Fibroblast of the conjunctiva (primary cell): ENCODE measurements around the gene PSTPIP1.

Experiments
- DNase-seq: peaks from one replicate; pipeline ENCODE4 v3.0.0-alpha.2; 2010; ENCODE audit warnings: low read depth

The PSTPIP1 gene

DNA sequence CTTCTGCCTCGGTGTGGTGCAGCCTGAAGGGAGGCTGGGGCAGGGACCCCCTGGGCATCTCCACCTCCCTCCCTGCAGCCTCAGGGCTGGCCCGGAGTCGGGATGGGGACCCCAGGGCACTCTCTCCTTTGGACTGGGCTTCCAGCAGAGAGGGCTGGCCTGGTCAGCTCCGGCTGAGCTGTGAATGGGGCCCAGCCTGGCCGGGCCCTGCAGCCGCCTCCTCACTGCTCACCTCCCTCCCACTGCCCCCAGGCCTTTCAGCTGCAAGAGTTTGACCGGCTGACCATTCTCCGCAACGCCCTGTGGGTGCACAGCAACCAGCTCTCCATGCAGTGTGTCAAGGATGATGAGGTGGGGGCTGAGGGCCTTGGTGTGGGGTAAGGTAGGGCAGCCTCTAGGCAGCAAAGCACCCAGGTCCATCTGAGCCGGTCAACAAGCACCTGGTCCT is 36.0 kb downstream of the PSTPIP1 start:
- no peak for DNase-seq

DNA sequence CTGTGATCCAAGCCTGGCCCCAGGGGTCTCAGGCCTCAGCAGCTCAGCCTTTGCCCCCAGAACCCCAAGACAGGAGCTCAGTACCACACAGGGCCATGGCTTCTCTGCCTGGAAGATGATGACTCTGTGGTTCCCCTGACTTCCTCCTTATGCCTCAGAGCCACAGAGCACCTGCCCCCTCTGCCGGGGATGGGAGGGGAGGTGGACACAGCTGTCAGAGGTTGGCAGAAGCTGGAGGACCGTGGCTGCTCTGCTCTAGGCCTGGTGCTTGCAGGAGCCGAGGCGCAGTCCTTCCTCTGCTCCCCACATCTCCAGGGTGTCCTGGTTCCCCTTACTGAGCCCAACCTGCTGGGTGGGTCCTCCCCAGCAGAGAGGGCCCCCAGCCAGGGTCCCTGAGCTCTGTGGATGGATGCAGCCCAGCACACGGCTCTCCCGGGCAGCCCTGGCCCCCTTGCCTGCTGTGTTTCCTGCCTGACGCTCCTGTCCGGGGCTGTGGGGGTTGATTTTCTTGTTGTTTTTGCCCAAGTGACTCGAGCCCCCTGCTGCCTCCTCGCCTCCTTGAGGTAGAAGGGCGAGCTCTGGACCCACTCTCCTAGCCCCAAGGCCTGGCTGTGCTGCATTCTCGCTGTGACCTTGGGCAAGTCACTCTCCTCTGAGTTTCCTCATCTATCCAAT is 36.6 kb downstream of the PSTPIP1 start:
- no peak for DNase-seq

DNA sequence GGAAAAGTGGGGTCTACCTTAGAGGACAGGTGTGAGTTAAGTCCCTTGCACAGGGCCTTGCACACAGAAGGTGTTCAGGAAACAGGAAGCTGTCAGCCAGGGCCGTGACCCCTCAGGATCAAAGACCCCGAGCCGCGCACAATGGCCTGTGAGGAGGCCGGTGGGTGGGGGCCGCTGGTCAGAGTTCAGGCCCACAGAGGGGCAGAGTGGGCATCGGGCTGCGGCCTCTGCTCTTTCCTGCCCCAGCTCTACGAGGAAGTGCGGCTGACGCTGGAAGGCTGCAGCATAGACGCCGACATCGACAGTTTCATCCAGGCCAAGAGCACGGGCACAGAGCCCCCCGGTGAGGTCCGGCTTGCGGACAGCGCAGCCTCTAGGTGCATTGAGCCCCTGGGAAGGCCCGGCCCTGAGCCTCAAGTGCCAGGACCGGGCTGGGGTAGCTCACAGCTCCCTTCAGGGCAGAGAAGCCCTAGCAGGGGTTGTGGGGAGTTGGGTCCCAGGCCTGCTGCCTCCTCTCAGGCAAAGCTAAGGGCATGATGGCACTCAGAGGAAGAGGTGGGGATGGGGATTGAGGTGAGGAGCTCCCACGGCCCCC is 37.2 kb downstream of the PSTPIP1 start:
- no peak for DNase-seq

DNA sequence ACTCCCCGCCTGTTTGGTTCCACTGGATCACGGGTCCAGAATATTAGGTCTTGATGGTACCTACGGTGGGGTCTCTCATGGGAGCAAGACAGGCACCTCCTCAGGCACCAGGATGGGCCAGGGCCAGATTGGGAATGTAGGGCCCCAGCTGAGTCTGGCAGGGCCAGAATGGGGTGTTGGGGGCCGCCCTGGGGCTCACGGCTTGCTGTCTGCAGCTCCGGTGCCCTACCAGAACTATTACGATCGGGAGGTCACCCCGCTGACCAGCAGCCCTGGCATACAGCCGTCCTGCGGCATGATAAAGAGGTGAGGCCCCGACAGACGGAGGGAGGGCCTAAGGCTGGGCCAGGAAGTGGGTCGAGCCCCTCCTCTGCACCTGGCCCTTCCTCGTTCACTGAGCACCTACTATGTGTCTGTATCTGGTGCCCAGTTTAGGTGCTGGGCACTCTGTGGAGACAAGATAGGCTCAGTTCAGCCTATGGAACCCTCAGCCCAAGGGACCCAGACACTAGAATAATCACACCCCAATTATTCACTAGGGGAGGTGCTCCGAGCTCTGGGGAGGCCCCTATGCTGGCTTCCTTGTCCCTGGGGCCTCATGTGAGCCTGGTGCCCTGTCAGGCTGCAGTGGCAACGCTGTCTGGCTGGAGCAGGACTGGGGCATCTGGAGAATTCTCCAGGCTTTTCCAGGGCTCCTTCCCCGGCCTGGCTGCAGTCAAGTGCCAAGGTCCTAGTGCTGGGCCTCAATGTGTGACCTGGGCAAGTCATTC is 37.9 kb downstream of the PSTPIP1 start:
- no peak for DNase-seq

DNA sequence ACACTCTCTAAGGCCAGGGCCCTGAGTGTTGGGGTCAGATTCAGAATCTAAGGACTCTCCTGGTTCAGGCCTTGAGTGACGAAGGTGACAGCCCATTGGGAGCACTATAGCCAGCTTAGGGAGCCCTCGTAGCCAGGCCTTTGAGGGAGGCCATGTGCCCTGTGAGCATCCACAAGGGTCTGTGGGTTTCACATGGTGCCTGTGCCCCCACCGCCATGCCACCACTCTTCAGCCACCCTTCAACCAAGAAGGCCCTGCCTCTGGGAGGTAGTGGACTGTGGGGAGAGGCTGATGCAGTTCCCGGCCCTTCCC is 38.4 kb downstream of the PSTPIP1 start:
- DNase-seq = no peak

DNA sequence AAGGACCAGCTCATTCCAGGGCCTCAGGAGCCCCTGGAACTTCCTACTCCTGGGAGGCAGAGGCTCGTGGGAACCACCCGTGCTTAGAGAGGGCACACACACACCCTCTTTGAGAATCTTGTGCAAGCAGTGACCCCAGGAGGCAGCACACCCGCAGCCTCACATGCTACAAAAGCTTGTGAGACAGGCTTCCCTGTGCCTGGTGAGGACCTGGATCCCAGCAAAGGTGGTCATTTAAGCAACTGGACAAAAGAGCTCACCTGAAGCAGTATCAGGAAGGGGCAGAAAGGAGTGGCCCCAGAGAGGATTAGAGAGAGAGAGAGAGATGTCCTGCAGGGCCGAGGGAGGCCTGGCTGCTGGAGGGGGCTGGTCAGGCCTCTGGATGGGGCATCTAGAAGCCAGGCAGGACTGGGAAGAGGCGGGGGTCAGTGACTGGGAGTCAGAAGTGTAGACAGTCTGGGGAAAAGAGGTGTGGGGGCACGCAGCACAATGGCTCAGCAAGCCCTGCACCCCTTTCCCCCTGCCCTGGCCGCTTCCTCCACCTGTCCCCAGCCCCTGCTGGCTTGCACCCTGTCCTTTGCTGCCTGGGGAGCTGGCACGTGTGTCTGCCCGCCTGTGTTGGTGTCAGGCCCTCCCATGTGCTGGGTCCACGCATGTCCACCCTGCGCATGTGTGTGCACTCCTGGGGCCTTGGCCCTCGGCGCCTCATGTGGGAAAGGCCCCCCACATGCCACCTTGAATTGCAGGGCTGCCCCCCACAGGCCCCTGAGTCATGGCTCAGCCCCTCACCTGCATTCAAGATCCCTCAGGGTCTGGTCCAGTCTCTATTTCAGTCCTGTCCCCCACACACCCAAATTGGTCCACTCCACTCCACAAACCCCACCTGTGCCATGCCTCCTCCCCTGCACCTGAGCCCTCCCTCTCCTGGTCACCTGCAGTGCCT is 39.1 kb downstream of the PSTPIP1 start:
- DNase-seq = no peak

DNA sequence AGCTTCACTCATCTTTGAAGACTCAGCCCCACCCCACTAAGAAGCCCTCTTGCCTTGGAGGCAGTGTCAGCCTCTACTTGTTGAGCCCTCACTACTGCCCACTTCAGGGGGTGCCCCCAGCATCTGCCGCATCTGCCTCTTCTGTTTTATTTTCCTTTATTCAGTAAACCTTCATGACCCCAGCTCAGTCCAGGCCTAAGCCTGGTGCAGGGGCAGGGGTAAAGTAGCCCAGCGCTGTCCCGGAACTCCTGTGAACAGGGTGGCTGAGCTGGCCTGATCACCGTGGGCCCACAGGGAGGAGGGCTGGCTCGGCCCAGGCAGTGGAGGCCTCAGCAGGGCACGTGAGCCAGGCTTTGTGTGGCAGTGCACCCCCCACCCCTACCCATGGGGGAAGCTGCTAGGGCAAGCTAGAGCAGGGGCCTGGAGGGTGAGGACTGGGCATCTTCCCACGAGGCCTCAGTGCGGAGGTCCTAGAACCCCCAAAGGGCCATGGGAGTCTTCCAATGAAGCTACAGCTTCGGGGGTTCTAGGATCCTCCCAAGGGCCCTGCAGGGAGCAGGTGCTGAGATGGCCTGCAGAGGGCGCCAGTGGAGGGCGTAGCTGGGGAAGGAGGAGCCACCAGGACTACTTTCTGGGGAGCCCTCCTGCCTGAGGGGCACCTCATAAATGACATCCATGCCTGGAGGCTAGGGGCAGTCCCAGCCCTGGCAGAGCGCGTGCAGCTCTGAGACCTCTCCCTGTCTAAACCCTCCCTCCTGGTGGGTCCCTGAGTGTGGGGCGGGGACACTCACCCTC is 40.0 kb downstream of the PSTPIP1 start:
- no peak for DNase-seq

DNA sequence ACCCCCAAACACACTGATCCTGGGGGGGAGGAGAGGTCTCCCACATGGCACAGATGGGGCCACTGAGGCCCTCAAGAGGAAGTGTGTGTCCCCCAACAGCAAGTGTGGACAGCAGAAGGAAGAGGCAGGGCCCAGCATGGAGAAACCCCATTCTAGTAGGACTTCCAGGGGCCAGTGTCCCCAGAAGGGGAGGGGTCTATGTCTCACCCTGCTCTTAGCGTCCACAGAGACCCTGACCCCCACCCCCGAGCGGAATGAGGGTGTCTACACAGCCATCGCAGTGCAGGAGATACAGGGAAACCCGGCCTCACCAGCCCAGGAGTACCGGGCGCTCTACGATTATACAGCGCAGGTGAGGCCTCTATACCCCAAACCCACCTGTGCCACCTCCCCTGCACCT is 40.7 kb downstream of the PSTPIP1 start:
- no peak for DNase-seq

DNA sequence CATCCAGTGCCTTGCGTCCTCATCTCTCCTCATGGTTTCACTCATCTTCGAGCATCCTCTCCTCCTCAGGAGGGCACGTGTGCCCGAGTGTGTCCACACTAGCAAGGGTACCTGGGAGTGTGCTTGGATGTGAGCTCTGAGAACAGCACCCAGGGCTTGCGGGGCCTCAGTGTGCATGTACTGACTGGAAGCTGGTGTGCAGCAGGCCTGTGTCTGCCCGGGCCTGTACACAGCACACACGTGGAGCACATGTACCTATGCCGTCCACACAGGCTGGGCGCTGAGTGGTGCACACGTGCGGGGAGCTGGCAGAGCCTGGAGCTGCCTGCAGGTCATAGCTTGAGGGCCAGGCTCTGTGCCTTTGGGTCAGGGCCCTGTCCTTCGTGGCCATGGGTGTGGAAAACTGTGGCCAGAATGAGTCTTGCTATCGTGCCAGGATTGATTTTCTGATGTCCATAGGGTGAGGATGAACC is 41.1 kb downstream of the PSTPIP1 start:
- no peak for DNase-seq

DNA sequence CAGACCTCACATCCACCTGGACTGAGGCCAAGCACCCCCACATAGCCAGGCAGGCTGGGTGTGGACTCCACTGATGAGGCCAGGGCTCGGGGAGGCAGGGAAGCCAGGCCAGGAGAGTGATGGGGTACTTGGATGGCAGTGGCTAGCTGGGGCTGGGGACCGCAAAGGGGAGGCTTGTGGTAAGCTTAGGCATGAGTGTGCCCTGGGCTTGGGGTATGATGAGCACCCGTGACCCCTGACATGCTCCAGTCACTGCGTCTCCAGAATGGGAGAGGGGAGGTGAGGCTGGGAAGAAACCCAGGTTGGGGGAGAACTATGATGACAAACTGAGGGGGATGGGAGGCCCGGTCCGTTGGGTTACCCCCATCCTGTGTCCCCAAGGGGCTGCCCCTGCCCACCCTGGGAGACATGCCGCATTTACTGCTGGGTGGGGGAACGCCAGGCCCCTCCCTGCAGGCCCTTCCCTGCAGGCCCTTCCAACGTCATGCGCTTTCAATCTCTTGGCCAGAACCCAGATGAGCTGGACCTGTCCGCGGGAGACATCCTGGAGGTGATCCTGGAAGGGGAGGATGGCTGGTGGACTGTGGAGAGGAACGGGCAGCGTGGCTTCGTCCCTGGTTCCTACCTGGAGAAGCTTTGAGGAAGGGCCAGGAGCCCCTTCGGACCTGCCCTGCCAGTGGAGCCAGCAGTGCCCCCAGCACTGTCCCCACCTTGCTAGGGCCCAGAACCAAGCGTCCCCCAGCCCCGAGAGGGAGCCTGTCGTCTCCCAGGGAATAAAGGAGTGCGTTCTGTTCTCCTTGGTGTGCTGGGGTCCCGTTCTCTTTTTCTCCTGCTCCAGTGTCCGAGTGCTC is 41.8 kb downstream of the PSTPIP1 start:
- no peak for DNase-seq

DNA sequence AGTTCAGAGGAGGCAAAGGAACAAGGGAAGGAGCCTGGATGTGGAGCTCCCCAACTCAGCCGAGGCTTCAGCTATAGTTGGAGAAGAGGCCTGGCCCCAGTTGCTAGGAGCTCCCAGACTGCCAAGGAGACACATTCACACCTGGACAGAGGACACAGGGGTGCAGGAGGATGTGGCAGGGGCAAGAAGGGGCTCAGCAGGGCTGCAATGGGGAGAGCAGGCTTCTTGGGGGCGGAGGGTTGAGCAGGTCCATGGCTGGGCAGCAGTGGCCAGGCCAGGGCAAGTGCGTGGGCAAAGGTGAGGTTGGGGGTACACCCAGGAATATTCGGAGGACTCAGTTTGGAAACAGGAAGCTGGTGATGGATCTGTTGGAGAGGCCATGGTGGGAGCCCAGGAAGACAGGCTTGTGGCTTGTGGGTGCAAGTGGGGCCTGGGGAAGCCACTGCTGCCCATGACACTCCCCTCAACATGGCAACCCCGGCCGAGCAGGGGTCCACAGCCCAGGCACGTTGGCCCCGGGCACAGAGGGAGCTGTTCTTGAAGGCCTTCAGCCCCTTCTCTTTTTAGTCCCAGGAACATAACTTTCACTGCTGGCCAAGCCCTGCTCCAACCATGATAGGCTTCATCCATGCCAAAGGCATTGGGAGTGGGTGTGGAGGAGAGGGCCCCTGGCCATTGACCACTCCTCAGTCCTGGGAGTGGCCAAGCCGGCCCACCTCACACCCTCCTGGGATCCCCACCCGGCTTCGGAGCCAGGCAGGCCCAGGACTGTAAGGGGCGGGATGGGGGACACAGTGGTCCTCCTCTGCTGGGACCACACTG is 42.7 kb downstream of the PSTPIP1 start:
- no peak for DNase-seq

DNA sequence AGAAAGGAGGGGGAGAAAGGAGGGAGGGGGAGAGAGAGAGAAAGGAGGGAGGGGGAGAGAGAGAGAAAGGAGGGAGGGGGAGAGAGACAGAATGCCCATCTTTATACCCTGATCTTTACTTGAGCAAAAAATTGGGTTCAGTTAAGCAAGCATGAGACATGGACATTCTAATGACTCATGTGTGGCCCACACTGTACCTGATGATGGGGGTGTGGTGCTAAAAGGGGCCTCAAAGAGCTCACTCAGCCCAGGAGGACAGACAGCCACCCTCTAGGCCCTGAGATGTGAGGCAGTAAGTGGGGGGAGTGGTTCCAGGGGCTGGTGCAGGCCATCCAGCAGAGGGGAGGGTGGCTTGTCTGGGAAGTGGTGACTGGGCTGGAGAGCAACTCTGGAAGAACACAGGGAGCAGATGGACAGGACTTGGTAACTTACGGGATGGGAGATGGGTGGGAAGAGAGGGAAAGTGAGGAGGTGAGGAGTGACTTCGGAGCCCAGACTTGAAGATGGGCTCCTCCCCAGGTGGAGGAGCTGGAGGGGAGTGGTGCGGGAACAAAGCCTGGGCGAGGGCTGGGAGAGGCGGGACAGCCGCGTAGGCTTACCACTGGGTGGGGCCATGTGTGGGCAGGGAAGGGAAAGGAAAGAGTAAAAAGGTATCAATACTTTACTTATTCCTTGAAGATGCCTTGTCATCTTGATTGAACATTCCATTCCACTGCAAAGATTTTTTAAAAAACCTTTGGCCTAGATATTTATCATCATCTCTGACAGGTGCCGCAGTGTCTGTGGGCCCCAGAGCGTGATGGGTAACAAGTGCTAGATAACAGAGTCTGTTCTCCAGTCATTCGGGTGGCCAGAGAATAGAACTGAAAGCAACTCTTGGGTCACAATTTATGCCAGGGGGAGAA is 43.6 kb downstream of the PSTPIP1 start:
- no peak for DNase-seq

DNA sequence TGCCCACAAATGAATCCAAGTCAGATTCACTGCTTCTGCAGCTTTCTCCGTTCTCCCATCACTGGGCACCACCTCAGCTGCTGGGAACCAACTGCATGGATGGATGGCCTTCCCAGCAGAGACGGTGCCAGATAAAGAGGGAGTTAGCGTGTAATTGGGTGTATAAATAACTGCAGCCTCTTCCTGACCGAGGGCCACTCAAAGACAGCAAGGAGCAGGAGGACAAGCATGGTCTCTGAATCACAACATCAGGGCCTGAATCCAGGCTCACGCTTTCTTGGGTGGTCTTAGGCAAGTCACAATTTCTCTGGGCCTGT is 44.2 kb downstream of the PSTPIP1 start:
- DNase-seq = no peak

DNA sequence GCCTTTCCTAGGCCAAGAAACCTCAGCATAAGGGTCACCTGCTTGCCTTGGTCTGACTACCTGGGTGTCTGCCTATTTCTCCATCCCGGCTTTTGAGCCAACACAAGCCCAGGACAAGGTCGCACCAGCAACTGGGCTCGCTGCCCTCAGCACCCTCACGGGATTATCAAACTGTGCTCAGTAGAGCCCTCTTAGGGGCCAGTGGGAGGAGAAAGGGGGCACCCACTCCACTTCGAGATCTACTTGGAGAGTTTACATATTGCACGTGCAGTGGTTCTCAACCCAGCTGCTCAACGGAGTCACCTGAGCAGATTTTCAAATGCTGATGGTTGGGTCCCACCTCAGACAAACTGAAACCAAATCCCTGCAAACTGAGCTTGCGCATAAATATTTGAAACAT is 44.9 kb downstream of the PSTPIP1 start:
- DNase-seq = no peak

DNA sequence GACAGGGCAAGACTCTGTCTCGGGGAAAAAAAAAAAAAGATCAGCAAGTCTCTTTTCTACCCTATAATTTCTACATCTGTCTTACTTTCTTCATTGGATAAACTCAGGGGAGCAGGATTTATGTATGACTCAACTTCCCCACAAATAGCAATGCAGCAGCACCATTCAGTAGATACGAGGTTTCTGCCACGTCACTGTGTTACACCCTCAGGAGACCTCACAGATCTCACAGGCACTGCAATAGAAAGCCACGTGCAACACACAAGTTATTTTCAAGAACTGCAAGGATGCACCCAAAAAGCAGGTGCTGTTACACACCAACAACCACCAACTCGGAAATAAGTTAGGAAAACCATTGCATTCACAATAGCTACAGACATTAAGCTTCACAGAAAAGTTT is 45.7 kb downstream of the PSTPIP1 start:
- no peak for DNase-seq

DNA sequence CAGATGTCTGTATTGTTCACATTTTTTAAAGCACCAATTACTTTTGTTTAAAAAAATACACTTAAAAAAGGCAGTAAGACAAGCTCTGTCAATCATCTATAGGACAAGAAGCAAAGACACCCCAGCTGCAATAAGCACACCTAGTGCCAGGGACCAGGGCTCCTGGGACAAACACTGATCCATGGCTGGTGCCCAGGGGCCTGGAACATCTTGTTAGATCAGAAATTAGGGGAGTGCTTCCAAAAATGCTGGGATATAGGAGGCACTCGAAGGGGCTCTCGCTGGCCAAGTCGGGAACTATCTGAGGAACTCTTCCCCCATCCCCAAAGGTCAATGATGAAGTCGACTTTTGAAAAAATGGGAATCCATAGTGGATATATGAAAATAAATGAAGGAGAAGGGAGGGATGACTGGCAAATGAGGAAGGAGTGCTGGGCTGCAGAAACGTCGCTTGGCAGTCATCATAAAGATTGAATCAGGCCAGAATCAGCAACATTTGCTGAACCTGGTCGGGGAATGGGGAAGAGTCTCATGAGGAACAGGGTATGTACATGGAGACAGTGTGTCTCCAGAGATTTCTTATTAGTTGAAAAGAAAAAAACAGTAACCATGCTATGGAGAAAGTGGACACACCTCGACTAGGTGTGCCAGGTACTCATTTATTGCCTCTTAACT is 47.5 kb downstream of the PSTPIP1 start:
- no peak for DNase-seq

DNA sequence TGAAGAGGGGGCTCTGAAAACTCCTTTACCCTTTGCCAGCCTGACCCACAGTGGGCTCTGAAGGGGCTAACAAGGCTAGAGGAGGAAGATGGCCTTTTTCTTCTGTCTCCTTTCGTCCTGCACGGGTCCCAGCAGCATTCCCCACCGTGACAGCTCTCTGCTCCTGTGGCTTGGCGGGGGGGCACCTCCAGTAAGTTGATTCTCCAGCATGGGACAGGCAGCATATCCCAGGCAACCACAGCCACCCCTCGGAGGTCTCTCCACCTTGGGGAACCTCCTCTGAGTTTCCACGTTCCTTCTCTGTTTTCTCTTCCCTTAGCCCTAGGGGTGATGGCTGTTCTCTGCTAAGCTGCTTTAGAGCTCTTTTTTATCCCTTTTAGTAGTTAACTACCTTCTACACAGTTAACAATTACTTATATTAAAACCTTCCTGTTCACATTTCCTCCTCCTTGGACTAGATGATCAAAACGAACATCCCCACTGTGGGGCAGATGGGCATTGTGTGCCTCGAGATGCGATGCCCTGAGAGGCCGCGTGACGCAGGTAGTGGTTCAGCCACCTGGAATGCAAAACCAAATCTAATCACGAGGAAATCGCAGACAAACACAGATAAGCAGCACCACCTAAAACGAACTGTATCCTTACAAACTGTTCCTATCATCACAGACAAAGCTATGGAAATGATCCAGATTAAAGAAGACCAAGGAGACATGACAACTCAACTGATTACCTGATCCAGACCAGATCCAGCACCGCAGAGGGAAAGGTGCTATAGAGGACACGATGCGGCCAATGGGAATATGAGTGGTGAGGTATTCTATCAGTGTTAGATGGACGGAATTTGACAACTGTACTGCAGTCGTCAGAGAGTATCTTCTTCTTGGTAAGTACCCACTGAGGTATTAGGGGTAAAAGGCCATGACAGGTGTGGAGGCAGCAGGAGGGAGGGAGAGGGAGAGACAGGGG is 48.3 kb downstream of the PSTPIP1 start:
- DNase-seq = no peak
